Cerebellar cortex (tissue), 1 donor: ENCODE data around the gene MGME1.
"Not testable (repeated sequence)": the region's sequence is repeated elsewhere in the genome, so short reads cannot be mapped to it uniquely, and the experiment has no call there.

Experiments
- DNase-seq: peaks from one replicate; pipeline ENCODE4 v3.0.0-alpha.2; 2015; ENCODE audit warnings: low spot score

Gene MGME1

DNA sequence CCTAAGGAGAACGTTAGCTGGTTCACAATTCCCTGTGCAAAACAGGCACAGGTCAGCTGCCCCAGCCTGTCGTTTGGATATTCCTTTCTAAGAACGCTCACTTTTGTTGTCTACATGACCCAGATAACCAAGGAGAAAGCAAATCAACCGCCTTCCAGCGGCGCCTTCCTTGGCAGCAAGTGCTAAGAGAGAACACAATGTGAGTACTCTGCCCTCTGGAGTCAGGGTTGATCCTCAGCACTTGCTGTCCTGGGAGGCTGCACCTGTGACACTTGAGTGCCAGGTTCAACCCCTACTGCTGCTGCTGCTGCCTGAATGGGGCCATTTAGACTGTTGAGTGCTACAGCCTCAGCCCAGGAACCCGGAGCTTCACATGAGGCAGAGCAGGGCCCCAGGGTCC lies 52.1 kb downstream of the MGME1 start:
- no peak for DNase-seq

DNA sequence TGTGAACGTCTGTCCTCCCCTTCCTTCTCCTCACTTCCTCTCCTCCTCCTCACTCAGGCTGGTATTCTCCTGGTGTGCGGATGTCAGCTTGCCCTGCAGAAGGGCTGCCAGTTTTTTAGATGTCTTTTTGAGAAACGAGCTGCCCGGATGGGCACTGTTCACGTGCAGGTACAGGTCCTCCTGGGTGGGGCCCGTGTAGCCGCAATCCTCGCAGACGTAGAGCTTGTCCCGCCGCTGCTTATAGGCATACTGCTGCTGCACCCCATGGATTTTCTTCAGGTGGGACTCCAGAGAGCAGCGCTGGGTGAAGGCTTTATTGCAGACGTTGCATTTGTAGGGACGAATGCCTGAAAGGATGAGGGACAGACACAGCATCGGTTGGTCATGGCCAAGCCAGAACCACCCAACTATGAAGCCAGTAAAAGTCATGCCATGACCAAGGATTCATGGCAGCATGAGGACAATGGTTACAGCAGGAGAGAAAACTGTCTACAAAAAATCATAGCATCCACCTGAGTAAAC lies 55.8 kb downstream of the MGME1 start:
- DNase-seq = no peak

DNA sequence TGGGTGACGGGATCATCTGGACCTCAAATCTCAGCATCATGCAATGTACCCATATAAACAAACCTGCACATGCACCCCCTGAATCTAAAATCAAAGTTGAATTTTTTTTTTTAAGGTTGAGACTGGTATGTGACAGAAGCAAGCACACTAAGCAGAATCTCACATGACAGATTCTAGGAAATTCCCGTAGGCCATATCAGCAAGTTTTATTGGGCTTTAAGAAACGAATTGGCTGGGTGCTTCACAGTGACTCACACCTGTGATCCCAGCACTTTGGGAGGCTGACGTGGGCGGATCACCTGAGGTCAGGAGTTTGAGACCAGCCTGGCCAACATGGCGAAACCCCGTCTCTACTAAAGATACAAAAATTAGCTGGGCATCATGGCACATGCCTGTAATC lies 58.2 kb downstream of the MGME1 start:
- DNase-seq = not testable (repeated sequence)

DNA sequence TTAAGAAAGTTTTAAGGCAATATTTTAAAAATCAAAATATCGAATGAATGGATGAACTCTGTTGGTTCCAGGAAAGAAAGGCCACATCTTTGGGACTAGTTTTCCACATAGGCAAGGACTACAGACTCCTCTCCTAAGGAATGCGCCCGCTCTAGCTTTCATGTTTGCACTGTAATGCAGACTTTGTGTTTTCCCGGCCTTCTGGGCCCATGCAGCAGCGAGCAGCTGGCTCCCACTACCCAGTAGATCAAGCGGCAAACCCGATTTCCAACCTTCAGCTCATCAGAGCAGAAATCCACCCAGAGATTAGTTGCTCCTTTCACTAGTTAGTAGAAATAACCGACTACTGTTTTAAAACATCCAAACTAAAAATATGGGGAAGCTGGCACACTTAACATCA lies 61.2 kb downstream of the MGME1 start:
- no peak for DNase-seq

GRCh38 chr20:18031050-18031449 lies 62.2 kb downstream of the MGME1 start:
- DNase-seq = no peak

- no peak for DNase-seq
These were observed 63.2 kb downstream of the MGME1 start for GRCh38 chr20:18031888-18032509.

DNA sequence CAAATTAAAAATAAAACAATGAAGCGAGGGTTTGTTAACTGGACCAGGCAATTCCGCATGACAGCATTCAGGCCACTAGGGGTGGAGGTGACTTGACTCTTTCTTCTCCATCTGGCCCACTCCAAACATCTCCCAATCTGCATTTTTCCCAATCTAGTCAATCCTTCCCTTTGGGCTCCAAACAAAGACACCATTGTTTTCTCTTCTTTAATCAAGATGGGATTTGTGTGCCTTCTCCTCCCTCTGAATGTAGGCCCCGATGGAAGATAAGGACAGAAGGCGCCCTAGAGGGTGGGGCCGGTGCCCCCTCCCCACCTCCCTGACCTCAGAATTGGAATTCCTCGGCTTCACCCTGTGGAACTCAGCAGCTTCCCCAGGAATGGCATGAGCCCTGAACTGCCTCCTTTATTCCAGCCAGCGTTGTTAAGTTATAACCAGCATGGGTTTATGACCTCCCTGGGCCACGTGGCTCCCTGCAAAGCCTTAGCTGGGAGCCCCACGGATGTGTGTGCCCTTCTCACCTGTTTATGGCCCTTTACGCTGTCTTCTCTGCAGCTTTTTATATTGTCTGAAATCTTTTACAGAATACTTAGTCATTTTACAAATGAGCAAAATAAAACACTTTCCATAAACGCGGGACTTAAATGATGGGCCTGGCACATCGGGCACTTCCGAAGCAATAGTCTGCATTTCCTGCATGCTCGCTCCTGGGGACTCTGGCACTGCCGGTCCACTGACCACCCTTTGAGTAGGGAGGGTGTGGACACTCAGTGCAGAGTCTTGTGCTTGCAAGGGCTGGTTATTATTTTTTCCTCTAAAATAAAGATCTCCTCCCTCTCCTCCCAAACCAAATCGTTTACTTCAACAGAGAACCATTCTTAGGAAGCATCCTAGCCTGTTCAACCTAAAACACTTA lies 64.4 kb downstream of the MGME1 start:
- no peak for DNase-seq

GRCh38 chr20:18034039-18034438 lies 65.2 kb downstream of the MGME1 start:
- DNase-seq = no peak

- no peak for DNase-seq
These were observed 70.2 kb downstream of the MGME1 start for GRCh38 chr20:18039063-18039462.
